ENCODE results near the gene SPATS2L. TPM values are rescaled to one million over a fixed set of nuclear protein-coding genes. Genes with fewer than 3 reads are reported as not detected.

Gene SPATS2L
- total RNA-seq, 2 donors from 2014 or later = 40.3 to 89.9 TPM

DNA sequence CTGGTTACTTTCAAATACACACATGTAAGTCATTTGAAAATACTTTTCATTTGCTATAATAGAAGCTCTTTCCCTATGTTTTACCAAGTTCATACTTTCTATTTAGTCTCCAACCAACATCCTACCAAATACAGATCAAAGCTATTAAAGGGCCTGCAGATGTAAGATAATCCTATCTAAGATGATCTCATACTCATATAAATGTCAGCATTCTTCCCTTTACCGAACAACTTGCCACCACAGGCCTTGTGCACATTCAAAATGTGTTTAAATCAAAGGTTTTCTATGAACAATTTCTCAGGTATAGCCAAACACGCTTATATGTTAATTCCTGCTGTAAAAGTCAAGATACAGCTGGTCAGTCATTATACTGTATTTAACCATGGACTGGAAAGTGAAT, 180.0 kb downstream of the SPATS2L start:
- H3K9me3 Mint-ChIP-seq = peaks cover 7% of the 10 kb centered on the region
- WGBS, 2 experiments (ENCODE audit: insufficient coverage in 1 of 2, insufficient read length in 1 of 2) = 86 to 94% methylated on average over 2 of the region's 2 CpGs
- Histone ChIP-seq H3K4me1 (ENCODE audit: control insufficient read depth, insufficient read depth, low read length) (peaks cover 7% of the 10 kb centered on the region), H3K9me3 (ENCODE audit: control insufficient read depth, low read length) (peaks cover 8% of the 10 kb centered on the region), H3K9ac (ENCODE audit: extremely low read depth, low read length, poor library complexity, severe bottlenecking) (no peak overlapping the region), H3K36me3 (ENCODE audit: control insufficient read depth, insufficient read depth, low read length) (peaks cover 8% of the 10 kb centered on the region), H3K4me3 (ENCODE audit: low read length) (no peak overlapping the region), H3K27me3 (ENCODE audit: control insufficient read depth, insufficient read depth, low read length, poor library complexity, severe bottlenecking) (no peaks in the 10 kb centered on the region), H3K27ac (ENCODE audit: low read depth, low read length) (no peak overlapping the region)
- DNase-seq = no peak
- no peak overlapping the region for H3K27ac Mint-ChIP-seq
- H3K4me1 Mint-ChIP-seq = peaks cover 3% of the 10 kb centered on the region
- no peak overlapping the region for H3K4me3 Mint-ChIP-seq
- no peak for TF ChIP-seq CTCF (conservative IDR thresholded peaks at IDR 0.05)
- peaks cover 20% of the 10 kb centered on the region for H3K36me3 Mint-ChIP-seq (ENCODE audit: low read depth)
- H3K27me3 Mint-ChIP-seq (ENCODE audit: insufficient read depth) = no peaks in the 10 kb centered on the region

- Mint-ChIP-seq H3K4me1 (peaks cover 3% of the 10 kb centered on the region), H3K27ac (no peak overlapping the region), H3K36me3 (ENCODE audit: low read depth) (peaks cover 35% of the 10 kb centered on the region), H3K4me3 (no peak overlapping the region), H3K9me3 (peaks cover 8% of the 10 kb centered on the region), H3K27me3 (ENCODE audit: insufficient read depth) (no peaks in the 10 kb centered on the region)
- H3K4me3 ChIP-seq (ENCODE audit: low read length) = no peak overlapping the region
- H3K9me3 ChIP-seq (ENCODE audit: control insufficient read depth, low read length) = peaks cover 8% of the 10 kb centered on the region
- TF ChIP-seq CTCF (conservative IDR thresholded peaks at IDR 0.05) = no peak
- H3K9ac ChIP-seq (ENCODE audit: extremely low read depth, low read length, poor library complexity, severe bottlenecking) = no peak overlapping the region
- no peak for DNase-seq
- 93 to 100% methylated on average over 4 of the region's 4 CpGs for WGBS, 2 experiments (ENCODE audit: insufficient coverage in 1 of 2, insufficient read length in 1 of 2)
- H3K27ac ChIP-seq (ENCODE audit: low read depth, low read length) = no peak overlapping the region
- peaks cover 15% of the 10 kb centered on the region for H3K36me3 ChIP-seq (ENCODE audit: control insufficient read depth, insufficient read depth, low read length)
- no peaks in the 10 kb centered on the region for H3K27me3 ChIP-seq (ENCODE audit: control insufficient read depth, insufficient read depth, low read length, poor library complexity, severe bottlenecking)
- peaks cover 4% of the 10 kb centered on the region for H3K4me1 ChIP-seq (ENCODE audit: control insufficient read depth, insufficient read depth, low read length)
These were observed 181.7 kb downstream of the SPATS2L start for GRCh38 chr2:200488169-200488568.

DNA sequence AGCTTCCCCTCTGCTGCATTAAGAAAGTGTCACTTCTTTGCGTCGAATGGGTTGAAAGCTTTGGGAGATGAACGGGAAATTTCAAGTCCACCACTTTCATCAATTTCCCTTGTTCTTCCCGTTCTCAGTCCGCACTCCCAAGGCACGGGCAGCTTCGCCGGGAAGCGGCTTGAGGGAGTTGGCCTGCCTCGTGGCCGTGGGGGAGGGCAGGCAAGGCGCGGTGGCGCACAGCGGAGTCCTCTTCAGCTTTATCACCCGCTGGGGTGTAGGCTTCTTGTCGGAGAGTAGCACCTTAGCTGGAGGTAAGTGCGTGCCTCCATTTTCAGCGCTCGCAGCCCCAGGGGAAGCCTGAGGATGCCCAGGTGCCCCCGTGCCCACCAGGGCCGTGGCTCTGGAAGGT, 183.5 kb downstream of the SPATS2L start:
- no peaks in the 10 kb centered on the region for H3K27me3 Mint-ChIP-seq (ENCODE audit: insufficient read depth)
- WGBS, 2 experiments (ENCODE audit: insufficient coverage in 1 of 2, insufficient read length in 1 of 2) = 86 to 95% methylated on average over 11 to 22 of the region's 22 CpGs
- H3K4me1 Mint-ChIP-seq = no peaks in the 10 kb centered on the region
- no peak overlapping the region for H3K4me3 Mint-ChIP-seq
- Histone ChIP-seq H3K27ac (ENCODE audit: low read depth, low read length) (no peak overlapping the region), H3K27me3 (ENCODE audit: control insufficient read depth, insufficient read depth, low read length, poor library complexity, severe bottlenecking) (no peaks in the 10 kb centered on the region), H3K4me1 (ENCODE audit: control insufficient read depth, insufficient read depth, low read length) (no peaks in the 10 kb centered on the region), H3K9ac (ENCODE audit: extremely low read depth, low read length, poor library complexity, severe bottlenecking) (no peak overlapping the region), H3K36me3 (ENCODE audit: control insufficient read depth, insufficient read depth, low read length) (peaks cover 15% of the 10 kb centered on the region), H3K4me3 (ENCODE audit: low read length) (no peak overlapping the region), H3K9me3 (ENCODE audit: control insufficient read depth, low read length) (peaks cover 8% of the 10 kb centered on the region)
- H3K36me3 Mint-ChIP-seq (ENCODE audit: low read depth) = peaks cover 43% of the 10 kb centered on the region
- DNase-seq = no peak
- no peak for TF ChIP-seq CTCF (conservative IDR thresholded peaks at IDR 0.05)
- no peak overlapping the region for H3K27ac Mint-ChIP-seq
- peaks cover 8% of the 10 kb centered on the region for H3K9me3 Mint-ChIP-seq

Data from endodermal cell (in vitro differentiated cells).